Retinal pigment epithelial cell (primary cell): ENCODE measurements around the gene HLCS.

Experiments
- DNase-seq: peaks from one replicate; pipeline ENCODE4 v3.0.0-alpha.2; 2010; ENCODE audit warnings: low read depth
- H3K4me3 ChIP-seq: 2 replicates; pipeline ENCODE4 v1.5.1; 2011; ENCODE audit warnings: mild to moderate bottlenecking, low read length, control low read depth, moderate library complexity
- TF ChIP-seq, protein P1 (sequence below): conservative IDR thresholded peaks from 2 replicates; pipeline ENCODE4 v1.5.1; 2011; ENCODE audit warnings: low read depth, low read length, control low read depth, inconsistent platforms

The HLCS gene

DNA sequence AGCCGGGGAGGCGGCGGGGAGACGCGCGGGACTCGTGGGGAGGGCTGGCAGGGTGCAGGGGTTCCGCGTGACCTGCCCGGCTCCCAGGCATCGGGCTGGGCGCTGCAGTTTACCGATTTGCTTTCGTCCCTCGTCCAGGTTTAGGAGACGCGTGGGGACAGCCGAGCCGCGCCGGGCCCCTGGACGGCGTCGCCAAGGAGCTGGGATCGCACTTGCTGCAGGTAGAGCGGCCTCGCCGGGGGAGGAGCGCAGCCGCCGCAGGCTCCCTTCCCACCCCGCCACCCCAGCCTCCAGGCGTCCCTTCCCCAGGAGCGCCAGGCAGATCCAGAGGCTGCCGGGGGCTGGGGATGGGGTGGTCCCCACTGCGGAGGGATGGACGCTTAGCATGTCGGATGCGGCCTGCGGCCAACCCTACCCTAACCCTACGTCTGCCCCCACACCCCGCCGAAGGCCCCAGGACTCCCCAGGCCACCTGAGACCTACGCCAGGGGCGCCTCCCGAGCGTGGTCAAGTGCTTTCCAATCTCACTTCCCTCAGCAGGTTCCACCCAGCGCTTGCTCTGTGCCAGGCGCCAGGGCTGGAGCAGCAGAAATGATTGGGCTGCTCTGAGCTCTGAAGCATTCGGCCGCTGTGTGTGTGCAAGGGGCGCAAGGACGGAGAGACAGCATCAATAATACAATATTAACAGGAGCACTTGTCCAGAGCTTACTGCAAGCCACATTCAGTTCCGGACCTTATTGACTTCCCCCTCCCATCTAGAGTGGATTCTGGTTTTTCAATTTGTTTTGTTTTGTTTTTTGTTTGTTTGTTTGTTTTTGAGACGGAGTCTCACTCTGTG, 257.2 kb downstream of the HLCS start:
- DNase-seq: no peak
- TF ChIP-seq, protein P1, sequence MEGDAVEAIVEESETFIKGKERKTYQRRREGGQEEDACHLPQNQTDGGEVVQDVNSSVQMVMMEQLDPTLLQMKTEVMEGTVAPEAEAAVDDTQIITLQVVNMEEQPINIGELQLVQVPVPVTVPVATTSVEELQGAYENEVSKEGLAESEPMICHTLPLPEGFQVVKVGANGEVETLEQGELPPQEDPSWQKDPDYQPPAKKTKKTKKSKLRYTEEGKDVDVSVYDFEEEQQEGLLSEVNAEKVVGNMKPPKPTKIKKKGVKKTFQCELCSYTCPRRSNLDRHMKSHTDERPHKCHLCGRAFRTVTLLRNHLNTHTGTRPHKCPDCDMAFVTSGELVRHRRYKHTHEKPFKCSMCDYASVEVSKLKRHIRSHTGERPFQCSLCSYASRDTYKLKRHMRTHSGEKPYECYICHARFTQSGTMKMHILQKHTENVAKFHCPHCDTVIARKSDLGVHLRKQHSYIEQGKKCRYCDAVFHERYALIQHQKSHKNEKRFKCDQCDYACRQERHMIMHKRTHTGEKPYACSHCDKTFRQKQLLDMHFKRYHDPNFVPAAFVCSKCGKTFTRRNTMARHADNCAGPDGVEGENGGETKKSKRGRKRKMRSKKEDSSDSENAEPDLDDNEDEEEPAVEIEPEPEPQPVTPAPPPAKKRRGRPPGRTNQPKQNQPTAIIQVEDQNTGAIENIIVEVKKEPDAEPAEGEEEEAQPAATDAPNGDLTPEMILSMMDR: no peak
- no peak overlapping the region for H3K4me3 ChIP-seq

DNA sequence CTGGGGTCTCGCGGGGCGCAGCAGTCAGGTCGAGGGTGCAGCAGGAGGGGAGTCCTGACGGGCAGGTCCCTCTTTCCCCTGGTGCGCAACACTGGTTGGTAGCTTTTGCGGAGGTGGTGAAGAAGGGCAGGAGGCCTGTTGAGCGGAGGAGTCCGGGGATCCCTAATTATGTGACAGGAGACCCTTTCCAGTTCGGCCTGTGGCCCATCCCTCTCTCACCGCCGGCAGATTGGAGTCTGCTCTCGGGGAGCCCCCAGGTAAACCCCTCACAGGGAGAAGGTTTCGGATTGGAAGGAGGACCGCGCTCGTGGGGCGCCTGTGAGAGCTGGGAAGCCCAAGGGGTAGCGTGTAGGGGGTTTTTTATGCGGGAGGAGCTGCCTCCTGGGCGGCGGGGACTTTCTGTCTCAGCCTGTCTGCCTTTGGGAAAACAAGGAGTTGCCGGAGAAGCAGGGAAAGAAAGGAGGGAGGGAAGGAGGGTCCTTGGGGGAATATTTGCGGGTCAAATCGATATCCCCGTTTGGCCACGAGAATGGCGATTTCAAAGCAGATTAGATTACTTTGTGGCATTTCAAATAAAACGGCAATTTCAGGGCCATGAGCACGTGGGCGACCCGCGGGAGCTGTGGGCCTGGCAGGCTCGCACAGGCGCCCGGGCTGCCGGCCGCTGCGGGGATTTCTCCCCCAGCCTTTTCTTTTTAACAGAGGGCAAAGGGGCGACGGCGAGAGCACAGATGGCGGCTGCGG, 258.0 kb downstream of the HLCS start:
- no peak for DNase-seq
- TF ChIP-seq, protein P1: no peak

DNA sequence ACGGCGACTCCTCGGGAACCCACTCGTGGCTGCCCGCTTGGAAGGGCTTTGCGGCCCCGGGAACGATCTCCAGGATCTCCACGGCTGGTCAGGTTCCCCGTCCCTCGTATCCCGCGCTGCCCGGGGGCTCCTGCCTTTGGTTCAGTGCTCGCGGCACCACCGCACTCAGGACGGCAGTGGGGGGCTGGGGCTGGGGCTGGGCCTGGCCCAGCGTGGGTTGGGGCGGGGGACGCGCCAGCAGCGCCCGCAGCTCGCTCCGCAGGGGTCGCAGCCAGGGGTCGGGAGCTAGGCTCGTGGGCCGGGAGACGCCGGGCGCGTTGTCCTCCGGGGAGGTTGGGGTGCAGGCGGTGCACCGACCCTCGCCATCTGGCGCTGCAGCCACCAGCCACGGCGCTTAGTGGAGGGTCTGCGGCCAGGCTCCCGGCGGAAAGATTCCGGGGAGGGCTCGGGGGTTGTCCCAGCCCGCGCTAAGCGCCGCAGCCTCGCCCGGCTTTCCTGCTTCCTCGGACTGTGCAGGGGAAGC, 258.6 kb downstream of the HLCS start:
- DNase-seq: no peak
- TF ChIP-seq, protein P1: no peak
- no peak overlapping the region for H3K4me3 ChIP-seq

More for the DNA sequence above, 258.0 kb downstream of the HLCS start:
- H3K4me3 ChIP-seq: no peak overlapping the region

DNA sequence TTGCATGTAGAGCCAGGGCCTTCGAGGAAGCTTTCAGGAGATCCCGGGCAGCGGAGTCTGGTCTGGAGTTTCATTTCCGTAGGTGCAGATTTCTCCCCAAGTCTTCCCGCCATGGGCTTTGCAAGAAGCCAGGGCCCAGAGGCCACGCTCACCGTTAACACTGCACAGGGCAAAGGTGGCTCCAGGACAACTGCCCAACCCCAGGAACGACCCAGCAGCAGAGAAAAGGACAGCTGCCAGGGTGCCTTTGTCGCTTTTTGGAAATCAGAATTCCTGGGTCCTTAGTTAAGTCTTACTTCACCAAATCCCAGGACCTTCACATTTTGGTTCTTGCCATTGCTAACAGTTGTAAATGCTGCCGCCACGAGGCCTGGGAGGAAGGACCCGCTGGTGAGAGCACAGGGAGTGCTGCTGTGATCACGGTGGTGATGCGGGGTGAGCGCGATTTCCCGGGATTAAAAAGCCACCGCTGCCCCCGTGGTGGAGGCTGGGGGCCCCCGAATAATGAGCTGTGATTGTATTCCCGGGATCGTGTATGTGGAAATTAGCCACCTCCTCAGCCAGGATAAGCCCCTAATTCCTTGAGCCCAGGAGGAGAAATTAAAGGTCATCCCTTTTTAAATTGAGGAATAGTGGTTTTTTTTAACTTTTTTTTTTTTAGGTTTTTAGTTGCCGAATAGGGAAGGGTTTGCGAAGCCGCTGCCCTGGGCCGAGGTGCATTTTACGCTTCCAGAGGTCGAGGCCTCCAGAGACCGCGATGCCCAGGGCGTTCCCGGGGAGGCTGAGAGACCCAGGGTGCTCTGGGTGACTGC, 259.3 kb downstream of the HLCS start:
- DNase-seq: no peak
- TF ChIP-seq, protein P1: peak; percentile 10
- H3K4me3 ChIP-seq: no peak overlapping the region

DNA sequence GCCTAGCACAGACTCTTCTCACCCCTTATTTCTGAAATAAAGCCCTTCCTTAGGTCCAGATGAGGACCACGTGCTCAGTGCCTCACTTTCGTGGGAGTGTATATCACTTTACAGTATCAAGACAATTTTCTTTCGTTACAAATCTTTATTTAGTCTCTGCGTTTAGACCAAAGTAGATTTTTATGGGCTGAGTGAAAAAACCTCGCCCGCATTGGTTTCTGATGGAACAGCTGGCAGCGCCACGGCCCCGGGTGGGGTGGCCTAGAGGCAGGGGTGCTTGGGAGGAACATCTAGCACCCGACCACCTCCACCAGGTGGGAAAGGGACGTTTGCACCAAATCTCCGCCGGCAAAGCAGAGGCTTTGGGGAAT, 260.0 kb downstream of the HLCS start:
- TF ChIP-seq, protein P1: no peak
- DNase-seq: no peak
- H3K4me3 ChIP-seq: no peak overlapping the region

DNA sequence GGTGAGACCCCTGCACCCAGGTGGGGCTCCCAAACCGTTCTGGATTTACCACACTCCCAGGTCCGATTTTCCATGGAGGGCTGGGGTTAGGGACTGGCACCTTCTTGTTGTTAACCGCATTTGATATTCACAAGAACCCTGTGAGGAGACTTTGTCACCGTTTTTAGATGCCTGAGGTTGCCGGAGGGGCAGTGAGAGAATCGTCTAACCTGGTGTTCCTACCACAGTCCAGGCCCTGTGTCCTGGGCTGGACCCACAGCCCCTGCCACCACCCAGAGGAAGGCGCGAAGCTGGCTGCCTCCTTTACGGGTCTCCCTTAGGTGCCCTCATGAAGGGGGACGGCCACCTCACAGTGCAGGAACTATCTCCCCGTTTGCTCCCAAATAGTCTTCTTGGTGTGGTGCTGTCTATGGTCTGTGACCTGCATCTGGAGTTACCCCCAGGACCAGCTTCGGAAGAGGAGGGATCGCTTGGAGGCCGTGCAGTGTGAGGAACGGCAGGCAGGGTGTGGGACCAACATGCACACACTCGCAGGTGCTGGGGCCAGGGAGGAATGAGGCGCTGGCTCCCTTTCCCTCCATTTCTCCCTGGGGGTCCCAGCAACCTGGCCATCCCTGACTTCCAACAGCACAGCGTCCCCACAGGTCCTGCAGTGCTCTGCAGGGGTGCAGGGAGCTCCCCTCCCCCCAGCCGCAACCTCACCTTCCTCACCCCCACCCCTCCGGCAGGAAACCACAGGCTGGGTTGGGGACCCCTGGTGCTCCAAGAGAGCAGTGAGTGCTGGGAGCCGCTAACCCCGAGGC, 260.6 kb downstream of the HLCS start:
- DNase-seq: no peak
- TF ChIP-seq, protein P1: peak; percentile 49
- H3K4me3 ChIP-seq: no peak overlapping the region
